ENCODE results near the gene CCNF. TPM values are rescaled to one million over a fixed set of nuclear protein-coding genes. Genes with fewer than 3 reads are reported as not detected.
A peak's percentile ranks its signal among the peaks of the same experiment; 100 is the strongest.

CCNF gene
- total and polyA plus RNA-seq, 10 of the 15 experiments (the other 5 are each of a cell fraction or from before 2014, with no cell fraction given) = 4.0 to 63.2 (median 27.5) TPM

- POLR2A ChIA-PET = interaction anchor here (0.6 to 2.5 kb wide), 13 partner anchors 9 to 1801 kb away, joined by 3 to 11 read pairs (median 5); partner anchors contain the start of genes ABCA3, ECI1, RHOT2 and TEDC2
- Histone ChIP-seq H3K9ac (ENCODE audit: control insufficient read depth, insufficient read depth, low read length) (peak overlapping the region; percentile 24), H3K79me2 (ENCODE audit: control insufficient read depth, insufficient read depth, low read length) (no peaks in the 10 kb centered on the region), H3K9me3 (replicated peaks; ENCODE audit: control insufficient read depth, insufficient read depth, low read length) (no peaks in the 10 kb centered on the region), H3K27ac (ENCODE audit: control insufficient read depth, insufficient read depth) (peak overlapping the region; percentile 24; the same call in 1 of the 2 replicates), H3K27me3 (replicated peaks in 1 of 2; ENCODE audit: control insufficient read depth in 2 of 2, insufficient read depth in 2 of 2, low read length in 1 of 2) (peaks cover 0 to 2% of the 10 kb centered on the region in 2 experiments; a peak in 1 of 4 replicates), H3K4me2 (ENCODE audit: control insufficient read depth, insufficient read depth) (peak overlapping the region; percentile 90), H4K20me1 (ENCODE audit: control insufficient read depth, insufficient read depth) (no peaks in the 10 kb centered on the region), H3K36me3 (ENCODE audit: control insufficient read depth in 2 of 2, insufficient read depth in 2 of 2, low read length in 1 of 2) (no peaks in the 10 kb centered on the region), H3K4me3 (peak overlapping the region; percentile 72; the same call in 1 of the 2 replicates), H2AFZ (ENCODE audit: control insufficient read depth, low read depth, low read length) (peak overlapping the region; percentile 24; the same call in 1 of the 2 replicates), H3K4me1 (ENCODE audit: control insufficient read depth, insufficient read depth, low read length) (peaks cover 17% of the 10 kb centered on the region)
- intact Hi-C loops (cut with micrococcal nuclease; ENCODE audit: unreplicated experiment) = loop anchor here (5.0 kb wide), 1 partner anchor 38 kb away; no protein-coding TSS in a partner anchor
- BruUV-seq (replicated peaks) = no TSS peak
- 2% methylated on average over 12 of the region's 14 CpGs for whole genome bisulfite sequencing (ENCODE audit: insufficient coverage, insufficient replicate concordance, low lambda C conversion rate, missing lambda C conversion rate)
- ATAC-seq (peak; percentile 69), DNase-seq (ENCODE audit: low read depth, low spot score) (peak; percentile 49), FAIRE-seq (no peak)
- SMC1A ChIA-PET (ENCODE audit: uncharacterized antibody, unreplicated experiment) = interaction anchor here (0.7 to 2.5 kb wide), 4 partner anchors 10 to 41 kb away, joined by 3 to 8 read pairs (median 6); partner anchors contain the start of gene CCNF
- RAD21 ChIA-PET (ENCODE audit: unreplicated experiment) = interaction anchor here (0.5 to 3.5 kb wide), 9 partner anchors 9 to 84 kb away, joined by 3 to 17 read pairs (median 4); partner anchors contain the start of genes CCNF and TEDC2
- in situ Hi-C loops (cut with MboI) = no loop called here
- CTCF ChIA-PET = interaction anchor here (0.6 to 2.6 kb wide), 11 partner anchors 9 to 314 kb away, joined by 3 to 20 read pairs (median 4); partner anchors contain the start of genes CCNF, TEDC2 and TRAF7
- TF ChIP-seq TCF12 (IDR thresholded peaks at IDR 0.05; ENCODE audit: low read depth, low read length) = peak; percentile 98
- TF ChIP-seq BHLHE40 (IDR thresholded peaks at IDR 0.05; ENCODE audit: borderline replicate concordance in 1 of 2, low read depth in 2 of 2, low read length in 1 of 2) = peak in 1 of 2 experiments; percentile 75; a peak in 2 of 4 replicates
- TF ChIP-seq NR2F1 (conservative IDR thresholded peaks at IDR 0.05) = peak; percentile 70
- peak; percentile 89 for TF ChIP-seq IKZF1 (conservative IDR thresholded peaks at IDR 0.05)
- TF ChIP-seq SRF (IDR thresholded peaks at IDR 0.05; ENCODE audit: low read depth in 2 of 2, low read length in 2 of 2) = no peak
- 0 out of 2 replicates have a peak, but pooled peaks have one; percentile 26 for TF ChIP-seq SMARCA5 (IDR thresholded peaks at IDR 0.05)
- TF ChIP-seq IRF4 (IDR thresholded peaks at IDR 0.05; ENCODE audit: low read depth, low read length) = 0 out of 2 replicates have a peak, but pooled peaks have one; percentile 29
- peak; percentile 20 for TF ChIP-seq BCL3 (IDR thresholded peaks at IDR 0.05; ENCODE audit: borderline replicate concordance, insufficient read depth, low read depth, low read length, poor library complexity, severe bottlenecking)
- no peak for TF ChIP-seq BMI1 (IDR thresholded peaks at IDR 0.05; ENCODE audit: borderline replicate concordance)
- TF ChIP-seq MTA3 (IDR thresholded peaks at IDR 0.05; ENCODE audit: borderline replicate concordance, low read length) = no peak
- TF ChIP-seq CHD2 (IDR thresholded peaks at IDR 0.05; ENCODE audit: borderline replicate concordance, low read depth, low read length) = peak; percentile 80
- no peak for TF ChIP-seq WRNIP1 (IDR thresholded peaks at IDR 0.05; ENCODE audit: borderline replicate concordance, low read depth, low read length)
- no peak for TF ChIP-seq PML (IDR thresholded peaks at IDR 0.05; ENCODE audit: low read length)
- no peak for TF ChIP-seq BCLAF1 (IDR thresholded peaks at IDR 0.05)
- peak; percentile 95 for TF ChIP-seq GATAD2B (conservative IDR thresholded peaks at IDR 0.05; ENCODE audit: low read depth)
- TF ChIP-seq DPF2 (IDR thresholded peaks at IDR 0.05) = peak; percentile 77
Observed at GRCh38 chr16:2468725-2469398, 39.6 kb downstream of the CCNF start.
